ENCODE data around the gene CHST3.

Gene CHST3

GRCh38 chr10:72048450-72049124 is 84.4 kb downstream of the CHST3 start:
- H3K4me3 ChIP-seq (ENCODE audit: control insufficient read depth, low read depth, low read length) = no peak overlapping the region
- DNase-seq (ENCODE audit: low read depth) = peak; percentile 63
- peak; percentile 99 for TF ChIP-seq CTCF (IDR thresholded peaks at IDR 0.05; ENCODE audit: control insufficient read depth, insufficient read depth, low read depth, low read length, missing control alignments)

- DNase-seq (ENCODE audit: low read depth) = no peak
- TF ChIP-seq CTCF (IDR thresholded peaks at IDR 0.05; ENCODE audit: control insufficient read depth, insufficient read depth, low read depth, low read length, missing control alignments) = no peak
- no peak overlapping the region for H3K4me3 ChIP-seq (ENCODE audit: control insufficient read depth, low read depth, low read length)
Observed at GRCh38 chr10:72049472-72049871, 85.3 kb downstream of the CHST3 start.

DNA sequence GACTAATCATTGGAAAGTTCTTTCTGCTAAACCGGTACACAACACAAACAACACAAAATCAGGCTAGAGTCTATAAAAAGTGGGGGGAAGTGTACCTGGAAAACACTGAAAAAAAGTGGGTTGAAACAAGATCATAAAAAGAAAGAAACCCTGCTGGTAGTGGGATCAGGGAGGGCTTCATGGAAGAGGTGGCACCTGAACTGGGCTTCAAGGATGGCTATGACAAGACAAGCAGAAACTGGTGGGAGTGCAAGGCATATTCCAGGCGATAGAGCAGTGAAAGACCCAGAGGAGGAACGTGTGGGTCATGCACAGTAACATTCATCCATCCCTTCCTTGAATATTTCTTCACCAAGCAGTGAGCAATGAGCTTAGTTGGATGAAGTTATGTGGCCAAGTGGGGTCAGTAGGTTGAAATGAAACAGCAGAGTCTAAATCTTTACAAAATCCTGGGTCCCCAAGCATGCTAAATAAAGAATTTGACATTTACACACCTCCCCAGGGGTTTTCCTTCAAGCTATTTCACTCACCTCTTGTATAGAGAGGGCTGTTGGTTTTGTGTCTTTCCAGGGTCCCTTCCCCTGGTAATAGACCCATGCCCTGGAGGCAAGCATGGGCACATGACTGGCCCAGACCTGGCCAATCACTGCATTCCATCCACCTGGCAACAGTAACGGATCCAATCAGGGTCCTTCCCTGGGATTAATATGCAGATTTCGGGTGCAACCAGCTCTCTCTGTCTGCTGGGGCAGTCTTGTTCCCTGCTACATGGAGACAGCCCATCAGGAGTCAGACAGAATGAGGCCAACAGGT is 86.0 kb downstream of the CHST3 start:
- TF ChIP-seq CTCF (IDR thresholded peaks at IDR 0.05; ENCODE audit: control insufficient read depth, insufficient read depth, low read depth, low read length, missing control alignments) = no peak
- DNase-seq (ENCODE audit: low read depth) = no peak
- no peak overlapping the region for H3K4me3 ChIP-seq (ENCODE audit: control insufficient read depth, low read depth, low read length)

GRCh38 chr10:72050873-72051272 is 86.7 kb downstream of the CHST3 start:
- no peak overlapping the region for H3K4me3 ChIP-seq (ENCODE audit: control insufficient read depth, low read depth, low read length)
- TF ChIP-seq CTCF (IDR thresholded peaks at IDR 0.05; ENCODE audit: control insufficient read depth, insufficient read depth, low read depth, low read length, missing control alignments) = no peak
- DNase-seq (ENCODE audit: low read depth) = no peak

- no peak overlapping the region for H3K4me3 ChIP-seq (ENCODE audit: control insufficient read depth, low read depth, low read length)
- no peak for DNase-seq (ENCODE audit: low read depth)
- TF ChIP-seq CTCF (IDR thresholded peaks at IDR 0.05; ENCODE audit: control insufficient read depth, insufficient read depth, low read depth, low read length, missing control alignments) = no peak
Observed at GRCh38 chr10:72053690-72054089, 89.5 kb downstream of the CHST3 start.

DNA sequence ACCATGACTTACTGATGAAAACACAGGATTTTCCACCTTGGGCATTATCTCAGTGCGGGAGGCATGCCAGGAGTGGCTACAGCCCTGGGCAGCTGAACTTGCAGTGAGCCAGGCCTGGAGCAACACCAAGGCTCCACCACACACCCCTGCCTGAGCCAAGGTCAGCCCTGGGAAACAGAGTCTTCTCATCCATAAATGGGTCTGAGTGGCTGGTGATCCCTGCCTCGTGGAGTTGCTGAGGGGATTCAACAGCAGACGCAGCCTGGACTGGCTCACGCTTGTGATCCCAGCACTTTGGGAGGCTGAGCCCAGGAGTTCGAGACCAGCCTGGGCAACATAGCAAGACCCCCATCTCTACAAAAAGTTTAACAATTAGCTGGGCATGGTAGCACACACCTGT is 91.9 kb downstream of the CHST3 start:
- TF ChIP-seq CTCF (IDR thresholded peaks at IDR 0.05; ENCODE audit: control insufficient read depth, insufficient read depth, low read depth, low read length, missing control alignments) = no peak
- no peak for DNase-seq (ENCODE audit: low read depth)

More for the DNA sequence above, 91.9 kb downstream of the CHST3 start:
- no peak overlapping the region for H3K4me3 ChIP-seq (ENCODE audit: control insufficient read depth, low read depth, low read length)

Data from AG09309 (cell line).